ENCODE measurements around the gene HS6ST3. TPM values are rescaled to one million over a fixed set of nuclear protein-coding genes. Genes with fewer than 3 reads are reported as not detected.

HS6ST3 gene
- total and polyA plus RNA-seq, 10 donors = 0.03 TPM; not detected in 9

GRCh38 chr13:96397807-96398206 is 307.9 kb downstream of the HS6ST3 start:
- no peak overlapping the region for H3K27ac ChIP-seq
- no peaks in the 10 kb centered on the region for H3K36me3 ChIP-seq
- TF ChIP-seq POLR2AphosphoS5 (IDR thresholded peaks at IDR 0.05) = no peak
- TF ChIP-seq POLR2A (IDR thresholded peaks at IDR 0.05) = no peak
- no peak for TF ChIP-seq CTCF (IDR thresholded peaks at IDR 0.05 in 8 of 11, conservative IDR thresholded peaks at IDR 0.05 in 3 of 11)
- no peaks in the 10 kb centered on the region for H3K4me1 ChIP-seq
- intact Hi-C loops (cut with DNase I; ENCODE audit: low total_unique reads) = no loop called here
- no peaks in the 10 kb centered on the region for H3K27me3 ChIP-seq (replicated peaks in 1 of 7)
- 10 to 35% (median 30%) methylated on average over 2 of the region's 2 CpGs for WGBS, 5 donors
- H3K9me3 ChIP-seq = peaks cover 0 to under 1% (median 0%) of the 10 kb centered on the region in 8 donors
- no peak overlapping the region for H3K4me3 ChIP-seq
- DNase-seq = no peak

- no peaks in the 10 kb centered on the region for H3K27me3 ChIP-seq (replicated peaks in 1 of 7)
- TF ChIP-seq POLR2AphosphoS5 (IDR thresholded peaks at IDR 0.05) (no peak), POLR2A (IDR thresholded peaks at IDR 0.05) (no peak), CTCF (IDR thresholded peaks at IDR 0.05 in 8 of 11, conservative IDR thresholded peaks at IDR 0.05 in 3 of 11) (no peak)
- intact Hi-C loops (cut with DNase I; ENCODE audit: low total_unique reads) = no loop called here
- 52 to 93% (median 73%) methylated on average over 4 of the region's 4 CpGs for WGBS, 5 donors
- H3K27ac ChIP-seq = no peak overlapping the region
- no peak for DNase-seq
- no peaks in the 10 kb centered on the region for H3K36me3 ChIP-seq
- H3K4me3 ChIP-seq = no peak overlapping the region
- H3K4me1 ChIP-seq = no peaks in the 10 kb centered on the region
- H3K9me3 ChIP-seq = no peaks in the 10 kb centered on the region
Measured at GRCh38 chr13:96398486-96398885, 308.6 kb downstream of the HS6ST3 start.

GRCh38 chr13:96403241-96403640 is 313.3 kb downstream of the HS6ST3 start:
- no peak for TF ChIP-seq POLR2A (IDR thresholded peaks at IDR 0.05)
- TF ChIP-seq CTCF (IDR thresholded peaks at IDR 0.05 in 8 of 11, conservative IDR thresholded peaks at IDR 0.05 in 3 of 11) = no peak
- no peak for TF ChIP-seq POLR2AphosphoS5 (IDR thresholded peaks at IDR 0.05)
- Histone ChIP-seq H3K27me3 (replicated peaks in 1 of 7) (no peaks in the 10 kb centered on the region), H3K27ac (no peak overlapping the region), H3K4me3 (no peak overlapping the region), H3K36me3 (no peaks in the 10 kb centered on the region), H3K4me1 (no peaks in the 10 kb centered on the region), H3K9me3 (no peaks in the 10 kb centered on the region)
- intact Hi-C loops (cut with DNase I; ENCODE audit: low total_unique reads) = no loop called here
- DNase-seq = no peak
- 51 to 72% (median 58%) methylated on average over 1 of the region's 1 CpG for WGBS, 5 donors

- Histone ChIP-seq H3K36me3 (no peaks in the 10 kb centered on the region), H3K27me3 (replicated peaks in 1 of 7) (no peaks in the 10 kb centered on the region)
Measured at GRCh38 chr13:96403651-96404050, 313.7 kb downstream of the HS6ST3 start.

More at GRCh38 chr13:96403651-96404050, 313.7 kb downstream of the HS6ST3 start:
- H3K27ac ChIP-seq = no peak overlapping the region
- WGBS, 5 donors = 85 to 90% (median 87%) methylated on average over 2 of the region's 2 CpGs
- H3K4me3 ChIP-seq = no peak overlapping the region
- intact Hi-C loops (cut with DNase I; ENCODE audit: low total_unique reads) = no loop called here
- H3K9me3 ChIP-seq = no peaks in the 10 kb centered on the region
- no peaks in the 10 kb centered on the region for H3K4me1 ChIP-seq
- DNase-seq = no peak
- TF ChIP-seq POLR2AphosphoS5 (IDR thresholded peaks at IDR 0.05) (no peak), POLR2A (IDR thresholded peaks at IDR 0.05) (no peak), CTCF (IDR thresholded peaks at IDR 0.05 in 8 of 11, conservative IDR thresholded peaks at IDR 0.05 in 3 of 11) (no peak)

All from spleen (tissue), 11 donors.